Osteoblast (primary cell): ENCODE results near the gene SLC7A1. TPM values are rescaled to one million over a fixed set of nuclear protein-coding genes. Genes with fewer than 3 reads are reported as not detected.

Experiments
- DNase-seq: peaks from one replicate; pipeline ENCODE4 v3.0.0; 2011; ENCODE audit warnings: low spot score, mixed read lengths; ENCODE audit not compliant: insufficient read length; ENCODE audit errors: missing footprints
- H2AFZ ChIP-seq: 2 replicates; pipeline ENCODE4 v1.6.0; 2011; ENCODE audit warnings: mild to moderate bottlenecking, low read length
- H3K27ac ChIP-seq: 2 replicates; pipeline ENCODE4 v1.5.1; 2011; ENCODE audit warnings: mild to moderate bottlenecking, low read depth, low read length, moderate library complexity
- H3K27me3 ChIP-seq: 2 replicates; pipeline ENCODE4 v1.6.0; 2012; ENCODE audit warnings: mild to moderate bottlenecking, control low read depth, inconsistent platforms, low read length, moderate library complexity; ENCODE audit not compliant: insufficient read depth
- H3K36me3 ChIP-seq: 2 replicates; pipeline ENCODE4 v1.5.1; 2011; ENCODE audit warnings: mild to moderate bottlenecking, low read length, control low read depth, moderate library complexity; ENCODE audit not compliant: insufficient read depth
- H3K4me1 ChIP-seq: 2 replicates; pipeline ENCODE4 v1.5.1; 2011; ENCODE audit warnings: mild to moderate bottlenecking, low read length, control low read depth, moderate library complexity; ENCODE audit not compliant: insufficient read depth
- H3K4me2 ChIP-seq: 2 replicates; pipeline ENCODE4 v1.6.0; 2011; ENCODE audit warnings: mild to moderate bottlenecking, low read length; ENCODE audit not compliant: insufficient read depth
- H3K4me3 ChIP-seq: fragments of 200-600 bp; sonication (generic); 3 replicates; pipeline ENCODE4 v1.5.1; 2012; ENCODE audit warnings: mild to moderate bottlenecking, low read length, inconsistent platforms; ENCODE audit not compliant: insufficient read depth
- H3K79me2 ChIP-seq: 2 replicates; pipeline ENCODE4 v1.6.0; 2012; ENCODE audit warnings: mild to moderate bottlenecking, low read length, control low read depth, inconsistent platforms; ENCODE audit not compliant: insufficient read depth
- H3K9me3 ChIP-seq: 2 replicates; pipeline ENCODE4 v1.5.1; 2011; ENCODE audit warnings: low read depth, low read length, control low read depth
- H4K20me1 ChIP-seq: 2 replicates; pipeline ENCODE4 v1.6.0; 2012; ENCODE audit warnings: mild to moderate bottlenecking, low read length, control low read depth; ENCODE audit not compliant: insufficient read depth
- CTCF ChIP-seq: IDR thresholded peaks from 2 replicates; pipeline ENCODE4 v1.5.1; 2011; ENCODE audit warnings: mild to moderate bottlenecking, low read depth, low read length, moderate library complexity; ENCODE audit errors: extremely low read depth
- total RNA-seq: library from RNA; depleted of rRNA; stranded (reverse); fragments of >200 nt; gene quantifications from 2 replicates; pipeline ENCODE4 v1.2.3, GENCODE V29; 2012

The SLC7A1 gene
- total RNA-seq, 1 donor: 25.7 TPM

GRCh38 chr13:29500386-29500785 lies 95.1 kb downstream of the SLC7A1 start:
- no peak for TF ChIP-seq CTCF
- no peak overlapping the region for H3K4me3 ChIP-seq
- peaks cover 9% of the 10 kb centered on the region for H3K4me1 ChIP-seq
- no peak for DNase-seq
- no peak overlapping the region for H3K4me2 ChIP-seq
- peaks cover 29% of the 10 kb centered on the region for H3K27me3 ChIP-seq
- no peaks in the 10 kb centered on the region for H3K9me3 ChIP-seq
- no peaks in the 10 kb centered on the region for H3K79me2 ChIP-seq
- no peaks in the 10 kb centered on the region for H4K20me1 ChIP-seq
- no peak overlapping the region for H2AFZ ChIP-seq
- H3K27ac ChIP-seq: no peak overlapping the region
- H3K36me3 ChIP-seq: no peaks in the 10 kb centered on the region

- no peaks in the 10 kb centered on the region for H4K20me1 ChIP-seq
- H3K4me1 ChIP-seq: peaks cover 9% of the 10 kb centered on the region
- H3K36me3 ChIP-seq: no peaks in the 10 kb centered on the region
- no peaks in the 10 kb centered on the region for H3K79me2 ChIP-seq
- H3K4me2 ChIP-seq: no peak overlapping the region
- no peak overlapping the region for H2AFZ ChIP-seq
- DNase-seq: no peak
- H3K27ac ChIP-seq: no peak overlapping the region
- H3K4me3 ChIP-seq: no peak overlapping the region
- TF ChIP-seq CTCF: no peak
- H3K9me3 ChIP-seq: no peaks in the 10 kb centered on the region
- peaks cover 29% of the 10 kb centered on the region for H3K27me3 ChIP-seq
Observed at GRCh38 chr13:29499506-29500165, 95.9 kb downstream of the SLC7A1 start.

DNA sequence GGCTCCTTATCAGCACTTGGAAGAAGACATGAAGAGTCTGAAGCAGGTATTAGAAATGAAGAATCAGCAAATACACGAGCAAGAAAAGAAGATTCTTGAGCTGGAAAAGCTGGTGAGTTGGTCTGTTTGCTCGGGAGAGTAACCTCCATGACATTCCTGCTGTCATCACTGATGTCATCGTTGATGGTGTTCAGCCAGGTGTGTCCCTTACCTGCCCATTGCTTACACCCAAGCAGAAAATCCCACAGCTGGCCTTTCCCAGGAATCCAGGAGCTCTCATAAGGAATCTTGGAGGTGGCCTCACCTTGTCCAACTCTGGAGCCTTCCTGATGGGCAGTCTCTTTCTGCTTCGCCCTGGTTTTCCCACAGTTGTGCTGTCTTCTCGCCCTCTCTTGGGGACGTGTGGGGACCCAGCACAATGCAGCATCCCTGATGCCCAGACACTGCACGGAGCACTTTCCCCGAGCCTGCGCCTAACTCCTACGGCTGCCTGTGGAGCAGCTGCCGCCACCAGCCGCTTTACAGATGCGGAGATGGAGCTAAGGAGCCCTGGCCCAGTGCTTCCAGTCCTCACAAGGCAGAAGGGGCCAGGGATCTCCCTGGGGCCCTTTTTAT lies 97.0 kb downstream of the SLC7A1 start:
- Histone ChIP-seq H4K20me1 (no peaks in the 10 kb centered on the region), H2AFZ (no peak overlapping the region), H3K27ac (no peak overlapping the region), H3K27me3 (peaks cover 33% of the 10 kb centered on the region), H3K4me2 (no peak overlapping the region), H3K79me2 (no peaks in the 10 kb centered on the region), H3K9me3 (no peaks in the 10 kb centered on the region), H3K4me1 (peaks cover 9% of the 10 kb centered on the region), H3K36me3 (no peaks in the 10 kb centered on the region), H3K4me3 (no peak overlapping the region)
- DNase-seq: no peak
- TF ChIP-seq CTCF: no peak

DNA sequence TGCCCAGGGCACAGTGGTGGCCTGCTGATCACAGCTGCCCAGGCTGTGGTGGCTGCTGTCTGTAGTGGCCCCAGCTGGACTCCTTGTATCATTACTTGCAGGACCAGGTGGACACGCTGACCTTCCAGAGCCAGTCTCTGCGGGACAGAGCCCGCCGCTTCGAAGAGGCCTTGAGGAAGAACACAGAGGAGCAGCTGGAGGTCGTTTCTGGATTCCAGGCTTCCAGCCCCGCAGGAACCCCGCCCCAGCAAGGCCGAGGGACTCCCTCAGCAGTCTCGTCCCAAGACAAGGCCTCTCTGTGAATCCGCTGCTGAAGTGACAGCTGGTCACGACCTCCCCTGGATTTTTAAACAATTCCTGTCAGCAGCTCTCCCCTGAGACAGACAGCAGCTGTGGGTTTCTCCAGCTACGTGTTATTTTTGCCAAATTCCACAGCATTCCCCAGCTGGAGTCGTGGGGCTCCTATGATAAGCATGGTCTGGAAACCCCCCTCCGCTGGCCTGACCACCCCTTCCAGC lies 98.3 kb downstream of the SLC7A1 start:
- H3K79me2 ChIP-seq: no peaks in the 10 kb centered on the region
- no peak for DNase-seq

More for the DNA sequence above, 98.3 kb downstream of the SLC7A1 start:
- no peak overlapping the region for H3K27ac ChIP-seq
- peaks cover 4% of the 10 kb centered on the region for H3K4me1 ChIP-seq
- H4K20me1 ChIP-seq: no peaks in the 10 kb centered on the region
- no peaks in the 10 kb centered on the region for H3K9me3 ChIP-seq
- H3K4me3 ChIP-seq: no peak overlapping the region
- H2AFZ ChIP-seq: peak overlapping the region; percentile 41
- peaks cover 41% of the 10 kb centered on the region for H3K27me3 ChIP-seq
- H3K36me3 ChIP-seq: no peaks in the 10 kb centered on the region
- no peak for TF ChIP-seq CTCF
- H3K4me2 ChIP-seq: no peak overlapping the region
